Breast epithelium (tissue), 3 donors: ENCODE measurements around the gene IL36G.

Source experiments
- CTCF ChIP-seq, 3 donors: fragments of 450-650 bp; IDR thresholded peaks; one replicate each; pipeline ENCODE4 v1.5.1; 2016 to 2017; ENCODE audit warnings: antibody characterized with exemption in 3 of 3, mild to moderate bottlenecking in 3 of 3, moderate library complexity in 3 of 3
- POLR2A ChIP-seq: fragments of 450-650 bp; IDR thresholded peaks from one replicate; pipeline ENCODE4 v1.6.1; 2016; ENCODE audit warnings: antibody characterized with exemption, mild to moderate bottlenecking, moderate library complexity
- POLR2AphosphoS5 ChIP-seq, 3 donors: sonication (generic); formaldehyde crosslinking; IDR thresholded peaks; one replicate each; pipeline ENCODE4 v1.6.1; 2017; ENCODE audit warnings: antibody characterized with exemption in 3 of 3

- TF ChIP-seq CTCF (IDR thresholded peaks at IDR 0.05): no peak
- no peak for TF ChIP-seq POLR2A
- no peak for TF ChIP-seq POLR2AphosphoS5 (IDR thresholded peaks at IDR 0.05)
These were observed 36.3 kb downstream of the IL36G start for GRCh38 chr2:113014067-113014466.
